ENCODE measurements around the gene FAU. TPM values are rescaled to one million over a fixed set of nuclear protein-coding genes. Genes with fewer than 3 reads are reported as not detected.

Gene FAU
- total RNA-seq, 6 experiments from 2014 or later, result 631 to 750 (median 715) TPM

GRCh38 chr11:65148657-65149056, 26.7 kb upstream of the FAU start:
- H3K4me3 Mint-ChIP-seq, result no peak overlapping the region
- TF ChIP-seq CTCF (IDR thresholded peaks at IDR 0.05), result no peak
- H3K27ac Mint-ChIP-seq, result no peak overlapping the region
- H3K9me3 Mint-ChIP-seq, result no peaks in the 10 kb centered on the region
- DNase-seq, result no peak
- peaks cover 36% of the 10 kb centered on the region for H3K4me1 Mint-ChIP-seq (ENCODE audit: low read depth)
- no peaks in the 10 kb centered on the region for H3K36me3 Mint-ChIP-seq (ENCODE audit: low read depth)
- peaks cover 20% of the 10 kb centered on the region for H3K27me3 Mint-ChIP-seq (ENCODE audit: insufficient read depth)

GRCh38 chr11:65147352-65148075, 25.6 kb upstream of the FAU start:
- H3K27me3 Mint-ChIP-seq (ENCODE audit: insufficient read depth), result peaks cover 25% of the 10 kb centered on the region
- H3K27ac Mint-ChIP-seq, result no peak overlapping the region
- H3K4me3 Mint-ChIP-seq, result no peak overlapping the region
- H3K9me3 Mint-ChIP-seq, result no peaks in the 10 kb centered on the region
- H3K4me1 Mint-ChIP-seq (ENCODE audit: low read depth), result peaks cover 28% of the 10 kb centered on the region
- TF ChIP-seq CTCF (IDR thresholded peaks at IDR 0.05), result no peak
- DNase-seq, result no peak
- H3K36me3 Mint-ChIP-seq (ENCODE audit: low read depth), result no peaks in the 10 kb centered on the region

- Mint-ChIP-seq H3K4me3 (no peak overlapping the region), H3K9me3 (no peaks in the 10 kb centered on the region), H3K4me1 (ENCODE audit: low read depth) (no peaks in the 10 kb centered on the region)
These were observed 20.1 kb upstream of the FAU start for GRCh38 chr11:65141896-65142494.

GRCh38 chr11:65136515-65137096, 14.7 kb upstream of the FAU start:
- H3K4me3 Mint-ChIP-seq, result no peak overlapping the region
- no peak for TF ChIP-seq CTCF (IDR thresholded peaks at IDR 0.05)
- H3K27me3 Mint-ChIP-seq (ENCODE audit: insufficient read depth), result peaks cover 6% of the 10 kb centered on the region
- DNase-seq, result no peak
- no peak overlapping the region for H3K27ac Mint-ChIP-seq
- no peaks in the 10 kb centered on the region for H3K9me3 Mint-ChIP-seq
- H3K4me1 Mint-ChIP-seq (ENCODE audit: low read depth), result peaks cover 26% of the 10 kb centered on the region
- H3K36me3 Mint-ChIP-seq (ENCODE audit: low read depth), result peaks cover 12% of the 10 kb centered on the region; the same call in 1 of the 2 replicates

More at GRCh38 chr11:65141896-65142494, 20.1 kb upstream of the FAU start:
- TF ChIP-seq CTCF (IDR thresholded peaks at IDR 0.05), result no peak
- Mint-ChIP-seq H3K27me3 (ENCODE audit: insufficient read depth) (peaks cover 24% of the 10 kb centered on the region), H3K36me3 (ENCODE audit: low read depth) (no peaks in the 10 kb centered on the region), H3K27ac (no peak overlapping the region)
- no peak for DNase-seq

- DNase-seq, result no peak
- Mint-ChIP-seq H3K27ac (peak overlapping the region; percentile 99), H3K36me3 (ENCODE audit: low read depth) (peaks cover 17% of the 10 kb centered on the region), H3K9me3 (no peaks in the 10 kb centered on the region), H3K4me1 (ENCODE audit: low read depth) (peaks cover 26% of the 10 kb centered on the region), H3K27me3 (ENCODE audit: insufficient read depth) (peaks cover 6% of the 10 kb centered on the region; the same call in 1 of the 2 replicates), H3K4me3 (peak overlapping the region; percentile 100)
- TF ChIP-seq CTCF (IDR thresholded peaks at IDR 0.05), result no peak
These were observed 13.8 kb upstream of the FAU start for GRCh38 chr11:65135633-65136145.
